H9 (cell line): Measurements from ENCODE around the gene PGS1. TPM values are rescaled to one million over a fixed set of nuclear protein-coding genes. Genes with fewer than 3 reads are reported as not detected.

Experiments
- DNase-seq: peaks from one replicate; pipeline ENCODE4 v3.0.0-alpha.2; 2017
- H2AFZ ChIP-seq: one replicate; pipeline ENCODE4 v1.6.1; 2013; ENCODE audit warnings: mild to moderate bottlenecking, low read length, control low read depth, moderate library complexity
- H2AK5ac ChIP-seq: 2 replicates; pipeline ENCODE4 v1.6.1; 2013; ENCODE audit warnings: low read length, control low read depth, mixed read lengths; ENCODE audit not compliant: insufficient read length
- H2BK120ac ChIP-seq: one replicate; pipeline ENCODE4 v1.6.1; 2013; ENCODE audit warnings: low read depth, mild to moderate bottlenecking, low read length, control low read depth, inconsistent platforms; ENCODE audit not compliant: poor library complexity, severe bottlenecking
- H2BK12ac ChIP-seq: 2 replicates; pipeline ENCODE4 v1.6.1; 2013; ENCODE audit warnings: low read length, control low read depth, mixed read lengths, low read depth; ENCODE audit not compliant: insufficient read length
- H2BK15ac ChIP-seq: 2 replicates; pipeline ENCODE4 v1.6.1; 2013; ENCODE audit warnings: low read depth, low read length, control low read depth
- H2BK20ac ChIP-seq: one replicate; pipeline ENCODE4 v1.6.1; 2013; ENCODE audit warnings: low read depth, mild to moderate bottlenecking, low read length, control low read depth, inconsistent platforms; ENCODE audit not compliant: poor library complexity, severe bottlenecking
- H2BK5ac ChIP-seq: 2 replicates; pipeline ENCODE4 v1.6.1; 2013; ENCODE audit warnings: low read length, control low read depth, mixed read lengths; ENCODE audit not compliant: insufficient read length
- H3K14ac ChIP-seq: 2 replicates; pipeline ENCODE4 v1.6.1; 2013; ENCODE audit warnings: low read length, control low read depth; ENCODE audit not compliant: insufficient read depth
- H3K18ac ChIP-seq: 2 replicates; pipeline ENCODE4 v1.6.1; 2013; ENCODE audit warnings: low read depth, mild to moderate bottlenecking, mixed read lengths, low read length, control low read depth; ENCODE audit not compliant: insufficient read length
- H3K23ac ChIP-seq: 2 replicates; pipeline ENCODE4 v1.6.1; 2013; ENCODE audit warnings: low read length, control low read depth, mixed read lengths, low read depth; ENCODE audit not compliant: insufficient read length
- H3K23me2 ChIP-seq: 2 replicates; pipeline ENCODE4 v1.6.1; 2013; ENCODE audit warnings: low read depth, mild to moderate bottlenecking, mixed read lengths, low read length, control low read depth; ENCODE audit not compliant: insufficient read length, poor library complexity, severe bottlenecking
- H3K27ac ChIP-seq: 2 replicates; pipeline ENCODE4 v1.5.1; 2013; ENCODE audit warnings: low read length, control low read depth, mixed read lengths, low read depth; ENCODE audit not compliant: insufficient read length
- H3K27me3 ChIP-seq: 2 replicates; pipeline ENCODE4 v1.6.1; 2013; ENCODE audit warnings: low read length, control low read depth, inconsistent platforms; ENCODE audit not compliant: insufficient read depth
- H3K4ac ChIP-seq: 2 replicates; pipeline ENCODE4 v1.6.1; 2013; ENCODE audit warnings: low read depth, mild to moderate bottlenecking, control low read depth, inconsistent platforms, low read length, moderate library complexity
- H3K4me1 ChIP-seq: 2 replicates; pipeline ENCODE4 v1.6.1; 2013; ENCODE audit warnings: low read length, control low read depth, inconsistent platforms; ENCODE audit not compliant: insufficient read depth
- H3K4me2 ChIP-seq: 2 replicates; pipeline ENCODE4 v1.6.1; 2013; ENCODE audit warnings: low read length, control low read depth, mixed read lengths; ENCODE audit not compliant: insufficient read length, insufficient read depth
- H3K56ac ChIP-seq: 2 replicates; pipeline ENCODE4 v1.6.1; 2013; ENCODE audit warnings: low read depth, mild to moderate bottlenecking, mixed read lengths, low read length, control low read depth; ENCODE audit not compliant: insufficient read length
- H3K79me1 ChIP-seq: 2 replicates; pipeline ENCODE4 v1.6.1; 2013; ENCODE audit warnings: low read depth, mild to moderate bottlenecking, moderate library complexity, low read length, control low read depth, inconsistent platforms; ENCODE audit not compliant: insufficient read depth, poor library complexity, severe bottlenecking
- H3K79me2 ChIP-seq: 2 replicates; pipeline ENCODE4 v1.6.1; 2013; ENCODE audit warnings: low read length, control low read depth, inconsistent platforms; ENCODE audit not compliant: insufficient read depth
- H3K9ac ChIP-seq: 2 replicates; pipeline ENCODE4 v1.6.1; 2013; ENCODE audit warnings: low read length, control low read depth, mixed read lengths; ENCODE audit not compliant: insufficient read length; ENCODE audit errors: extremely low read depth
- H3K9me3 ChIP-seq: one replicate; pipeline ENCODE4 v1.6.1; 2013; ENCODE audit warnings: low read depth, low read length, inconsistent platforms; ENCODE audit not compliant: control insufficient read depth
- H3T11ph ChIP-seq: one replicate; pipeline ENCODE4 v1.6.1; 2013; ENCODE audit warnings: mild to moderate bottlenecking, low read length, control low read depth, inconsistent platforms
- H4K20me1 ChIP-seq: one replicate; pipeline ENCODE4 v1.6.1; 2013; ENCODE audit not compliant: control insufficient read depth, insufficient read length, insufficient read depth
- H4K5ac ChIP-seq: 2 replicates; pipeline ENCODE4 v1.6.1; 2013; ENCODE audit warnings: low read depth, mild to moderate bottlenecking, mixed read lengths, low read length, control low read depth; ENCODE audit not compliant: insufficient read length
- H4K8ac ChIP-seq: replicated peaks from 2 replicates; pipeline ENCODE4 v1.6.1; 2013; ENCODE audit warnings: low read length, control low read depth, mixed read lengths, low read depth; ENCODE audit not compliant: insufficient read length
- H4K91ac ChIP-seq: 2 replicates; pipeline ENCODE4 v1.6.1; 2013; ENCODE audit warnings: low read depth, mild to moderate bottlenecking, moderate library complexity, mixed read lengths, low read length, control low read depth; ENCODE audit not compliant: insufficient read length
- H3K27ac Mint-ChIP-seq, 3 experiments: 2 replicates in 2 of 3; 3 replicates in 1 of 3; pipeline ENCODE4 v1.8.0; 2020 to 2021; ENCODE audit warnings: mixed read lengths in 3 of 3, mild to moderate bottlenecking in 1 of 3, moderate library complexity in 1 of 3
- H3K27me3 Mint-ChIP-seq: 2 replicates; pipeline ENCODE4 v1.8.0; 2021; ENCODE audit warnings: low read depth, mild to moderate bottlenecking, moderate library complexity, mixed read lengths
- H3K36me3 Mint-ChIP-seq, 3 experiments: 2 replicates in 2 of 3; 3 replicates in 1 of 3; pipeline ENCODE4 v1.8.0; 2020 to 2021; ENCODE audit warnings: low read depth in 3 of 3, mixed read lengths in 3 of 3; ENCODE audit not compliant: insufficient read depth in 1 of 3
- H3K4me1 Mint-ChIP-seq, 2 experiments: 2 replicates each; pipeline ENCODE4 v1.8.0; 2020; ENCODE audit warnings: mixed read lengths in 2 of 2
- H3K4me3 Mint-ChIP-seq, 2 experiments: 2 replicates in 1 of 2; 3 replicates in 1 of 2; pipeline ENCODE4 v1.8.0; 2020 to 2021; ENCODE audit warnings: mild to moderate bottlenecking in 2 of 2, mixed read lengths in 2 of 2, moderate library complexity in 1 of 2
- H3K9me3 Mint-ChIP-seq, 2 experiments: 2 replicates in 1 of 2; 3 replicates in 1 of 2; pipeline ENCODE4 v1.8.0; 2020; ENCODE audit warnings: mild to moderate bottlenecking in 2 of 2, mixed read lengths in 2 of 2, moderate library complexity in 1 of 2
- CTCF ChIP-seq: fragments of 200-600 bp; sonication (generic); conservative IDR thresholded peaks from 3 replicates; pipeline ENCODE4 v1.8.0; 2021; ENCODE audit warnings: antibody characterized with exemption, mild to moderate bottlenecking
- WGBS: extraction: QIAGEN DNeasy Blood & Tissue Kit; methylation state at CpG from one replicate; pipeline ENCODE4 v1.1.7; 2013; ENCODE audit warnings: missing lambda C conversion rate, low lambda C conversion rate, mixed read lengths; ENCODE audit not compliant: insufficient read length; ENCODE audit errors: extremely low coverage; 5-methylcytosine and 5-hydroxymethylcytosine counted together
- total RNA-seq: library from RNA; stranded (reverse); gene quantifications from 2 replicates; pipeline ENCODE4 v1.2.1, GENCODE V29; 2021

The PGS1 gene
- total RNA-seq, 1 experiment from 2014 or later = 45.7 TPM

GRCh38 chr17:78472035-78472905 lies 93.8 kb downstream of the PGS1 start:
- Mint-ChIP-seq H3K9me3 (peaks cover 0 to 6% of the 10 kb centered on the region in 2 experiments; a peak in 2 of 5 replicates), H3K4me1 (peaks cover 3 to 5% of the 10 kb centered on the region in 2 experiments; a peak in 3 of 4 replicates), H3K27me3 (peaks cover 25% of the 10 kb centered on the region), H3K27ac (no peak overlapping the region), H3K36me3 (no peaks in the 10 kb centered on the region), H3K4me3 (no peak overlapping the region)
- Histone ChIP-seq H3K4me2 (no peak overlapping the region), H3K27me3 (no peaks in the 10 kb centered on the region), H3K4ac (no peak overlapping the region), H3K56ac (no peak overlapping the region), H3K23ac (no peak overlapping the region), H4K20me1 (no peaks in the 10 kb centered on the region), H3K9ac (no peak overlapping the region), H3K23me2 (peaks cover 2% of the 10 kb centered on the region), H3K14ac (no peak overlapping the region; the same call in 1 of the 2 replicates), H2BK120ac (no peak overlapping the region), H2AK5ac (no peak overlapping the region), H2BK15ac (no peak overlapping the region), H2AFZ (no peak overlapping the region), H4K8ac (no peak overlapping the region), H3T11ph (no peak overlapping the region), H3K79me2 (no peaks in the 10 kb centered on the region), H2BK12ac (no peak overlapping the region), H4K91ac (no peak overlapping the region), H4K5ac (no peak overlapping the region), H3K79me1 (no peaks in the 10 kb centered on the region), H2BK5ac (no peak overlapping the region), H3K9me3 (no peaks in the 10 kb centered on the region), H3K27ac (no peak overlapping the region), H3K4me1 (no peaks in the 10 kb centered on the region), H2BK20ac (no peak overlapping the region), H3K18ac (no peak overlapping the region)
- DNase-seq = no peak
- WGBS = 100% methylated on average over 1 of the region's 29 CpGs
- TF ChIP-seq CTCF = no peak
